Raji (cell line): Measurements from ENCODE around the gene MOB2.

Experiments
- POLR2A ChIP-seq: IDR thresholded peaks from 2 replicates; pipeline ENCODE4 v1.6.1; 2011; ENCODE audit warnings: low read depth, low read length, control low read depth; ENCODE audit not compliant: insufficient read depth

Gene MOB2

DNA sequence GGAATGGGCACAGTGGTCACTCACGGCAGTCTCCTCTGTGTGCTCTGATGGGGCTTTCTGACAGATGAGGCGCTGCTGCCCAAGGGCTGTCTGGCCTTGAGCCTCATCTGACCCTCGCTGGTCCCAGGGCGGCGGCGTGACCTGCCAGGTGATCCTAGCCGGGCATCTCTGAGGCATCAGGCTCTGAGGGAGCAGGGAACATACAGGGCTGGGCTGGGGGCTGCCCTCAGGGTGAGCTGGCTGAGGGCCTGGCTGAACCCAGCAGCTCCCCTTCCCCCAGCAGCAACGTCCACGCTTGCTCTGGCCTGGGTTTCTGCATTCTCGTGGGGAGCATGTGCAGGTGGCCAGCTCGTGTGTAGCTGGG, 47.6 kb downstream of the MOB2 start:
- no peak for TF ChIP-seq POLR2A

DNA sequence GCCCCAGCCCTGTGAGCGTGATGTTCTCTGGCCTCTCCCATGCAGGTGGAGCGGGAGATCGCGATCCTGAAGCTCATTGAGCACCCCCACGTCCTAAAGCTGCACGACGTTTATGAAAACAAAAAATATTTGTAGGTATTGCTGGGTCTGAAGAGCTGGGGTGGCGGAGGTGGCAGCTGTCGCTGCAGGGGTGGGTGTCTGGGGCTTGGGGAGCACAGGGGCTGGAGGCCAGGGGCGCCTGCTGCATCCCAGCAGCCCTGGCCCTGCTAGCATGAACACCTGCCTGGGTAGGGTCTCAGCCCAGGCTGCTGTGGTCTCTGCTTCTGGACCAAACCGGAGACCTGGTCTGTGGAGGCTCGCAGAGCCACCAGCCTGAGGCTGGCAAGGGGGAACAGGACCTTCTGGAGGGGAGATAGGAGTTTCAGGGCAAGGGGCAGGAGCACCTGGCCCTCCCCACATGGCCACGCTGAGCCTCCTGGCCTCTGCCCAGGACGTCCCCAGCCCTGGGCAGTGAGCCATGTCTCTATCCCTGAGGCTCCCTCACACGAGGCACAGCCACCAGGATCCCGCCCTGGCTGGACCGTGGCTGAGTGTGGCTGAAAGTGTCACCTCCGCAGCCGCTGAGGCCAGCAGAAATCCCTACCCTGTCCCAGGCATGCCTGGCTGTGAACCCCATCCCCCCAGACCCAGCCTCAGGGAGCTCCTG, 48.2 kb downstream of the MOB2 start:
- TF ChIP-seq POLR2A, result no peak

DNA sequence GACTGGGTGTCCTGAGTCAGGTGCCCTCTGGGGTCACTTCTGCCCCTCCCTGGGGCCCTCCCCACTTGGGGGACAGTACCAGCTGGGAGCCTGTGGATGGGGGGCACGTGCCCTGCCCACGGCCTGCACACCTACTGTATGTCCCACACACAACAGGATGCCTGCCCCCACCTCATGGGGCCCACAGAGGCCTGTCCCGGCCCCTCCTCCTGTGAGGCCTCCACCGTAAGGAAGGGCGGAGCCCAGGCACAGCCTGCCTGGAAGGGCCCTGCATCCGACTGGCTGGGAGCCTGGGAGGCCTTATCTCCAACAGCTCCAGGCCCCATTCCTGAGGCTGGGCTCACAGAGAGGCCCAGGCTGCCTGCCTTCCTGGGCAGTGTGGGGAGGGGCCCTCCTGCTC, 49.1 kb downstream of the MOB2 start:
- TF ChIP-seq POLR2A, result no peak

DNA sequence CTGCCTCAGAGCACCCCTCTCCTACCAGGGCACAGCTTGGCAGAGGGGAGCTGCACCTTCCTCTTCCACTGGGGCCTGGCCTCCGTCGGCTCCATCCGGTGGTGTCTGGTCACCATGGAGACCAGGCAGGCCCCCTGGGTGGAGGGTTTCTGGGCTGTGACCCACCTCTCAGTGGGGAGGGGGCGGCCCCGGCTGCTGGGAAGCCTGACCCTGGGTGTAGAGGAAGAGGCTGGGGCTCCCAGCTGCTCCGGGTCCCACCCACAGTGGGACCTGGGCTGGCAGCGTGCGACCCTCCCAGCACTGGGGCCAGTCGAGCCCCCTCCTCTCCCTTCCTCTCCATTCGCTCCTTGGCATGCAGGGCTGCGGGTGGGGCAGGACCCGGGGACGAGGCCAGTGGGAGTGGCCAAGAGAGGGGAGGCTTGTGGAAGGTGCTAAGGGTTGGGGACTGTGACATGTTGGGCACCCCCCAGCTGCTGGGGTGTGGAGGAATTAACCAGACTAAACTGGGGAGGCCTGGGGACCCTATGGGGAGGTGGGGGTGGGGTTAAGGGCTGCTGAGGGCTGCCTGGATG, 50.0 kb downstream of the MOB2 start:
- TF ChIP-seq POLR2A, result no peak

DNA sequence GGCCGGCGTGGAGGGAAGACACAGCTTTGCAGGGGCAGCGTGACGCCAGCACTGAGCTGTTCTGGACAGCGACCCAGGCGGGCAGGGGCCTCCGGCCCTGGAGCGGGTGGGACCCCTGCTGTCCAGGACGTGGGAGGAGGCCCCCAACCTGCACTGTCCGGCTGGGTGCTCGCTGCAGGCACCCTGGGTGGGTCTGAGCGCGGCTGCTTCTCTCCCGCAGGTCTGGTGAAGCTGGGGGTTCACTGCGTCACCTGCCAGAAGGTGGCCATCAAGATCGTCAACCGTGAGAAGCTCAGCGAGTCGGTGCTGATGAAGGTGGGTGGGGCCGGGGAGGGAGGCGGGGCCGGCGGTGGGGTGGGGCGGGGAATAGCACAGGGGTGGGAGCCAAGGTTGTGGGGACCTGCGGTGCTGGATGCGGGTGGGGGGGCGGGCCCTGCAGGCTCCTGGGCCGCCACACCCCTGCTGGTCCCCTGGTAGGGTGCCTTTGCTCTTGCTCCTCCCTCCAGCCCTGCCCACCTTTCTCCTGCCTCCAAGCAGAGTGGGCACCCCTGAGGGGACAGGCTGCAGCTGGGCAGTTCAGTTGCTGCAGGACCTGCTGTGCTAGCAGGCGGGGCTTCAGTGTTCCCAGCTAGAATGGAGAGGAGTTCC, 50.6 kb downstream of the MOB2 start:
- no peak for TF ChIP-seq POLR2A

DNA sequence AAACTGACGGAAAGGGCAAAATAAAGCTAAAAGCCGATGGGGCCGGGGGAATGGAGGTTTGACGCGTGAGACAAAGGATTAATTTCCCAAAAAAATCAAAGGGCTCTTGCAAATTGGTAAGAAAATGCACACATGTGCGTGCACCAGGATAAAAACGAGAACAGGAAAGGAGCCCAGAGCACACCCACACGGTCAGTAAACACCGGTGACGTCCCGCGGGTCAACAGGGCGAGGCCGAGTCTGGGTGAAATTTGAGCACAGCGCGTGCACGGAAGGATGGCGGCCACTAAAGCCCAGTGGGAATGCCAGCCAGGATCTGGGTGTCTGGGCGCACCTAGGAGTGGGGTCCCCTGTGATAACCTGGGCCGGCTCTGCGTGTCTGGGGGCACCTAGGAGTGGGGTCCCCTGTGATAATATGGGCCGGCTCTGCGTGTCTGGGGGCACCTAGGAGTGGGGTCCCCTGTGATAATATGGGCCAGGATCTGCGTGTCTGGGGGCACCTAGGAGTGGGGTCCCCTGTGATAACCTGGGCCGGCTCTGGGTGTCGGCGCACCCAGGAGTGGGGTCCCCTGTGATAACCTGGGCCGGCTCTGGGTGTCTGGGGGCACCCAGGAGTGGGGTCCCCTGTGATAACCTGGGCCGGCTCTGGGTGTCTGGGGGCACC, 52.5 kb downstream of the MOB2 start:
- TF ChIP-seq POLR2A, result no peak

DNA sequence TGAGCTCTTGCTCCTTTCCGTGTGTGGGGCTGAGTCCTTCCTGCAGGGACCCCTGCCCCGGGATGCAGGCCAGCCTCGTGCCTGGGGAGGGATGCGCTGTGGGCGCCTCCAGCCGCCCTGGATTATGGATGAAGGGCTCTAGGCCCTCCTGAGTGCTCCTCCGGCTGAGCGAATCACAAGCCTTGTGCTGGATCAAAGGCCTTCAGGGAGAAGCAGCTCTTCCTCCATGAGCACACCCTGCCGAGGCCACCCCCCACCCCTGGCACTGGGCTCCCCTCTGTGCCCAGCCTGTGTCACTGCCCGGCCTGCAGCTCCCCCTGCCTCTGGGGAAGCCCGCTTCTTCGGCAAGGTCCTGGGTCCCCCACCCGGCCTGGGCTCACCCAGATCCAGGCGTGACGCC, 53.0 kb downstream of the MOB2 start:
- TF ChIP-seq POLR2A, result no peak

DNA sequence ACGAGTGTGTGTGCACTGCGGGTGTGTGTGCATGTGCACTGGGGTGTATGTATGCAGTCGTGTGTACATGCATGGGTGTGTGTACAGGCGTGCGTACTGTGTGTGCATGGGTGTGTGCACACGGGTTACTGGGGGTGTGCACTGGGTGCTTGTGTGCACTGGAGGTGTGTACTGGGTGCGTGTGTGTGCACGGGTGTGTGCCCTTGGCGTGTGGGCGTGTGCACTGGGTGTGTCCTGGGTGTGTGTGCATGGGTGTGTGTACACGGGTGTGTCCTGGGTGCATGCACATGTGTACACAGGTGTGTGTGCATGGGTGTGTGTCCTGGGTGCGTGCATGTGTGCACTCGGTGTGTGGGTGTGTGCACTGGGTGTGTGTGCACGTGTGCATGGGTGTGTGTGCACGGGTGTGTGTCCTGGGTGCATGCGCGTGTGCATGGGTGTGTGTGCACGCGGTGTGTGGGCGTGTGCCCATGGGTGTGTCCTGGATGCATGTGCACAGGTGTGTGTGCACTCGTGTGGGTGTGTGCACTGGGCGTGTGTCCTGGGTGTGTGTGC, 57.7 kb downstream of the MOB2 start:
- no peak for TF ChIP-seq POLR2A

DNA sequence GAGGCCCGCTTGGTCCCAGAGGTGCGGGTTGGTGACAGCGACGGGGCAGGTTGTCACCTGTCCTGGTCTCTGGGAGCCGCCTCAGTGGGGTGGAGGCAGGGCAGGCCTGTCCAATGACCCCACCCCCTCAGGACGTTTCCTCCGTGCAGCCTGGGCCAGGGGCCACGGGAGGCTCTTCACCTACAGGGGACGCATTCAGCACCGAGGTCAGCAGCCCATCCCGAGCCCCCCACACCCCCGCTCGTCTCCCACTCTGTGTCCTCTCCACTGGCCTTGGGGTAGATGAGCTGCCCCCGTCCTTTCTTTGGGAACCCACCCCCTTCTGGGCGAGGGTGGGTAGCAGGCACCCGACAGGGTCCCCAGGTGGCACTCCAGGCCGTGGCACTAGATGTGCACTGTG, 61.1 kb downstream of the MOB2 start:
- TF ChIP-seq POLR2A, result no peak

DNA sequence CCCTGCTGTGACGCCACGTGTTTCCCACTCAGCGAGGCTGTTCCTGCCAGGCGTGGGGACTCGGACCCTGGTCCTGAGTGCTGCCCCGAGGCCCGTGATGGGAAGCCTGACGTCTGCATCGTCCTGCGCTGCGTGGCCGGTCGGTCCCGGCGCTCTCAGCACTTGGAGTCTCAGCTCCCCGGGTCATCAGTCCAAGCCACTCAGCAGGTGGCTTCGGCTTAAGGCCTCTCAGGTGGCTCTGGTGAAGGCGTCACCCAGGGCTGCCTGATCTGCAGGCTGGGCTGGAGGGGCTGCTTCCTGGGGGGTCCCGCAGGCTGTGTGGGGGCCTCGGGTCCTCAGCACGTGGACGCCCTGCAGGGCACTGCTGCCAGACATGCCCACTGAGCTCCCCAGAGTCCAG, 61.6 kb downstream of the MOB2 start:
- no peak for TF ChIP-seq POLR2A

DNA sequence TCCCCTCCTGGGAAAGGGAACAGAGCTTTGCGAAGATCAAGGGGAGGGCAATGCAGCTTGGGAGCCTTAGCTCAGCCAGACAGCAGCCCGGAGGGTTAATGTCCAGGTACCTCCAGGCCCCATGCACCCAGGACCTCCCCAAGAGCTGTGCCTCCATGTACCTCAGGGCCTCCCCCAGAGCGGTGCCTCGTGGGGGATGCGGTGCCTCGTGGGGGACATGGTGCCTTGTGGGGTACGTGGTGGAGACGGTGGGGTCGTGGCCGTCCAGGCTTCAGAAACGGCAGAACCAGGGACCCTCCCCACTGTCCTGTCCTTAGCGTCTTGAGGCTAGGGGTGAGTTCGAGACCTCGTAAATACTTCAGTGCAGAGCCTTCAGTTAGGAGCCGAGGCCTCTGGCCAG, 63.6 kb downstream of the MOB2 start:
- no peak for TF ChIP-seq POLR2A

DNA sequence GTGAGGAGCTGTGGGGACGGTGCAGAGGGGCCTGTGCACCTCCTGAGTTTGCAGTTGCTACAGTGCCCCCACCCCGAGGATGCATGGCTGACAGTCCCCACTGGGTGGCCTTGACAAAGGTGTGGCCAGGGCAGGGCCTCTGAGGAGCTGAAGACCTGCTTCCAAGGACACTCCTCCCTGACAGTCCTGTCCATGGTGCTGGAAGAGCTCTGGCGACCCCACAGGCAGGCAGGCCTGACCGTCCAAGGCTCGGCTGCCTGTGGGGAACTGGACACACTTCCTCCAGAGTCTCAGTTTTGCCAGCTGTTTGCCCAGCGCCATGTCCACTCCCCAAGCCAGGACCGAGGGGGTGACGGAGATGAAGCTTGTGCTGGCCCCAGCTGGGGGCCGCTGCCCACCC, 64.1 kb downstream of the MOB2 start:
- no peak for TF ChIP-seq POLR2A

DNA sequence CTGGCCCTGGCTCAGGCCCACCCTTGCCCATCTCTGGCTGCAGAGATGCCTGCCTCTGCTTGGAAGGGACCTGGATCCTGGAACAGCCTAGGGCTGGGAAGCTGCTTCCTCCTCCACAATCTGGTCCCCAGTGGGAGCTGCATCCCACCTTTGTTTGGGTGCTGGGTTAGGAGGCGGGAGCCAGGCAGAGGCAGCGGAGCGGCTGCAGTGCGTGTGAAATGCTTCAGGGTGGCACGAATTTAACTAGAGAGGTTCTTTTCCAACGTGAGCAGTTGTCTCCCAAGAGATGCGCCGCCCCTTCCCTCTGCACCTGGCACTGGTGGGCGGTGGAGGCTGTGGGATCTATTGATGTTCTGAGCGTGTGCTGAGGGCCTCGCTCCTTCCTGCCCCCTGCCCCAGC, 65.3 kb downstream of the MOB2 start:
- TF ChIP-seq POLR2A, result no peak

DNA sequence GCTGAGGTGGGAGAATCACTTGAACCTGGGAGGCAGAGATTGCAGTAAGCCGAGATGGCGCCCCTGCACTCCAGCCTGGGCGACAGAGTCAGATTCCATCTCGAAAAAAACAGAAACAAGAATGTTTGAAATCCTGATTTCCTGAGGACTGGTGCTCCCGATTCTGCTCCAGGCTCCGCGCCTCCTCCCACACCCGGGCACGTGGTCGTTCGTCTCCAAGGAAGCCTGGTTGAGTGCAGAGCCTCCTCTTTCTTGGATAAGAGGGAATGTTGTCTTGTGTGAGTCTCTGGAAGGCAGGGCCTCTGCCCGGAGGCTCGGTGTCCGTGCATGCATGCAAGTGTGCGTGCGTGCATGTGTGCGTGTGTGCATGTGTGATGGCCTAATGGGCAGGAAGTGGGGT, 66.8 kb downstream of the MOB2 start:
- TF ChIP-seq POLR2A, result no peak
